GM12801 (cell line): ENCODE data around the gene CLTC.

Source experiments
- CTCF ChIP-seq: IDR thresholded peaks from one replicate; pipeline ENCODE4 v1.5.1; 2011; ENCODE audit warnings: control low read depth; ENCODE audit not compliant: insufficient read length; ENCODE audit errors: extremely low read depth

CLTC gene

GRCh38 chr17:59669944-59670343 lies 50.2 kb downstream of the CLTC start:
- no peak for TF ChIP-seq CTCF

GRCh38 chr17:59671386-59671785 lies 51.7 kb downstream of the CLTC start:
- no peak for TF ChIP-seq CTCF

- TF ChIP-seq CTCF = no peak
These were observed 55.5 kb downstream of the CLTC start for GRCh38 chr17:59675231-59675630.

- TF ChIP-seq CTCF = no peak
These were observed 57.0 kb downstream of the CLTC start for GRCh38 chr17:59676716-59677115.

GRCh38 chr17:59678918-59679317 lies 59.2 kb downstream of the CLTC start:
- TF ChIP-seq CTCF = no peak

GRCh38 chr17:59680314-59680713 lies 60.6 kb downstream of the CLTC start:
- no peak for TF ChIP-seq CTCF

- no peak for TF ChIP-seq CTCF
These were observed 63.6 kb downstream of the CLTC start for GRCh38 chr17:59683283-59683682.

- TF ChIP-seq CTCF = no peak
These were observed 65.3 kb downstream of the CLTC start for GRCh38 chr17:59684967-59685366.
